GM19193 (cell line): ENCODE data around the gene TFDP2.

ENCODE experiments used
- POLR2A ChIP-seq: IDR thresholded peaks from 4 replicates; pipeline ENCODE4 v1.6.1; 2011; ENCODE audit not compliant: insufficient read depth, insufficient read length; ENCODE audit errors: extremely low read depth

TFDP2 gene

DNA sequence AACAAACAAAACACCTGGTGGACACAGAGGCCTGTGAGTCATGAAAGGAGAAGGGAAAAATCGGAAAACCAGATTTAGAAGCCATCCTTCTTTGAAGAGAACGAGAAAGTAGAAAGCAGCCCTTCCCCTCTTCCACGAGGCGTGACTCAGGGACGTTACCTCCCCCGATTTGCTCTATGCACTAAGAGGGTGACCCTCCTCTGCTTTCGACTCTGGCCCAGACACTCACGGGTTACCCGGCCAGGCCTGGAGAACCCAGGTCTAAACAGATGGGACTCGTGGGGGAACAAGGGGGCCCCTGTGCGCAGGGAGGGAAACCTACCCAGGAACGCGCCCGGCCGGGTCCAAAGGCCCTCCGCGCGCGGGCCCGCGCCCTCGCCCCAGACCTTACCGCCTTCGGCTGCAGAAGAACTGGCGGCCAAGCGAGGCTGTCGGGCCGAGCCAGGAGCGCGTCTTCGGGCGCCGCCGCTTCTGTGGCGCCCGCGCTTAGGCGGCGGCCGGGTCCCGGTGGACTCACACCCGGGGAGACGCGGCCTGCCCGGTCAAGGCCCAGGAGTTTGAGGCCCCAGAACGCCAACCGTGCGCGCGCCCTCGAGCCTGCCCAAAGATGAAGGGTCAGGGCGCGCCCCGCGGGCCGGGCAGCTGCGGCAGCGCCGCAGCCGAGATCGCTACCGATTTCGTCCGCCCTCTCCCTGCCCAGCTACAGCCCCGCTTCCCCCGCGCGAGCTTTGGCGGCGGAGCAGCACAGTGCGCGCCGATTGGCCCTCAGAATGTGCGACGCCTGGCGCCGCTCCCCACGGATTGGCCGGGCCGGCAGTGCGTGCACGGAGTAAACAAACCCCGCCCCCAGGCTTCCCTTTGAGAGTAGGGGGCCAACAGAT lies at the start of gene TFDP2:
Gene TFDP2 (minus strand): TSS at position 753 of the 881 bp plus-strand sequence. CDS start 47,795 bp downstream, outside the sequence.
- peak; percentile 44 for TF ChIP-seq POLR2A

DNA sequence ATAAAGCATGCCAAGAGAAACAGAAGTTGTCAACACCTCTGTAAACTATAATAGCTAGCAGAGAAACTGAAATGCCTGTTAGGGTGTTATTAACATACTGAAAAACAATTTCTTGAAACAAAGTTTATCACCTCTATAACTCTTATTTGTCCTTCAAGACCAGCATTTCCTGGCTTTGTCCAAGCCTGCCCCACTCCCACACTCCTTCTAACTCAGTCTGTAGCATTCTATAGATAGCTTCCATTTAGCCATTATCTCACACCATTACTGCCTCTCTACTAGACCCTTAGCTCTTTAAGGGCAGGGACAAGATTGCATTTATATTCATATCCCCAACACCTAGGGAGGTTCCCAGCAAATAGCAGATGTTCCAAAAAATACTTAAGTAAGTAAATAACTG lies 39.5 kb upstream of the TFDP2 start:
- TF ChIP-seq POLR2A, result no peak

- no peak for TF ChIP-seq POLR2A
Observed at GRCh38 chr3:142180761-142181362, 31.5 kb upstream of the TFDP2 start.

- no peak for TF ChIP-seq POLR2A
Observed at GRCh38 chr3:142175478-142175877, 26.1 kb upstream of the TFDP2 start.

DNA sequence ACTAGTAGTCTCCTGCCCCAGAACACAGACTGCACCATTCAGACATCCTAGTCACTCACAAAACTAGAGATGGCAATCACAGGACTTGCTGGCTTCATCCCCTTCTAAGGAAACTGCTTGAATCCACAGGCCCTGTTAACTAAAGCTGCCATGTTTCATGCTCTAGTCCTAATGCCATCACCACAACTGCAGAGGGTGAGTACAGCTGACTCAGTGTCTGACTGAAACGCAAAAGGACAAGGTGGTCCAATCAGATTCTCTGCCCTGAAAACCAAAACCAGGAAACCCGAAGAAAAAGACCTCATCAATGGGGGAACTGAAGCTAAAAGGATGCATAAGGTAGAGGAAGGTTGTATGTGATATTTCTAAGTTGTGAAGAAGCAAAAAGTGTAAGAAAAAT lies 25.2 kb upstream of the TFDP2 start:
- TF ChIP-seq POLR2A, result no peak

GRCh38 chr3:142168514-142168913 lies 19.2 kb upstream of the TFDP2 start:
- no peak for TF ChIP-seq POLR2A

DNA sequence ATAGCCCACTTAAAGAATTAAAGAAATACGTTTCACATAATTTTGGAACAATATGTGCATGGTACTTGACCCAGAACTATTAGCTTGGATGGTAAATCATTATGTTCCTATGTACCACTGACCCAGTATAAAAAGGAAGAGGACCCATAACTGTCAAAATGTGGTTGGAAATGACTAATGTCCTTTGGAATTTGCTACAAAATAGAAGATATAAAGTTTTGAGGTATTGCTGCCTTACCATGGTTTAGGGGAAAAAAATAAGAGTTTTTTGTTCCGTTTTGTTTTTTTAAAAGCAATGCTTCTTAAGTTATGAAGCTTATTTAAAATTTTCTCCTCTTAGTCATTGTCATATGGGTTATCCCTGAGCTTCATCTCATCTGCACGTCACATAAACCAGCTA lies 15.8 kb upstream of the TFDP2 start:
- TF ChIP-seq POLR2A, result no peak

DNA sequence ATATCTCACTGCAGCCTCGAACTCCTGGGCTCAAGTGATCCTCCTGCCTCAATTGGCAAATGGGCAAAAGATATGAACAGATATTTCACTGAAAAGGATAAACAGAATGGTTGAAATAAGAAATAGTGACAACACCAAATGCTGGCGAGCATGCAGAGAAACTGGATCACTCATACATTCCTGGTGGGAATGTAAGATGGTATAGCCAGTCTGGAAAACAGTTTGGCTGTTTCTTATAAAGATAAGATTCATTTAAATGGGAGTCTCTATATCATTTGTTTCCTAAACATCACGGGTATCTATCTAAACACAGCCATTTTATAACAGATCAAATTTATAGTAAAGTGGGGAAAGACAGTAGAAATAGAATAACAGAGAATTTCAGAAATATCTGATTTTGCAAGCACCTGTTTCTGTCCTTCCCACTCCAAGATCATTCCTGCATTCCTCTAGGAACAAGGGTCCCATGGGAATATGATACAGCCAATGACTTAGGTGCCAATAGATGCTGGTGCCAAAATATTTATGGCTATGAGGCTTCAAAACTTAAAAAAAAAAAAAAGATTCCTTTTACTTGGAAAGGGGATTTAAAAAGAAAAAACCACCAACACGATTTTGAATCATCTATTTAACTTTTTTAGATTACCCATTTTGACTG lies 9.9 kb upstream of the TFDP2 start:
- TF ChIP-seq POLR2A, result no peak

GRCh38 chr3:142154186-142154585 lies 4.8 kb upstream of the TFDP2 start:
- TF ChIP-seq POLR2A, result no peak

DNA sequence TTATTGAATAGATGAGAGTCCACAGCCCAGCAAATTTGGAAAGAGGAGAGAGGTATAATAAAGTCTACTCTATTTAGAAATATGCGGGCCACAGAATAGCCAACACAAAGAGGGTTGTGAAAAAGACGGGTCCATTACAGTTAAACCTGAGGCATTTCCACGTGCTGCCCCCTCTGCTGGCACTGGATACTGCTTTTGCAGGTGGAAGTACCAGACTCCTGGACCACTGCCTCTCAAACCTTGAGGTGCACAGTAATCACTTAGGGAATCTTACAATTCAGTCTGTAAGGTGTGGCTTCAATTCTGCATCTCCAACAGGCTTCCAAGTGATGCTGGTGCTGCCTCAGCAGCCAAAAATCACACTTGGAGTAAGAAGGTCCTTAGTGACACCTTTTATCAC lies 3.0 kb upstream of the TFDP2 start:
- TF ChIP-seq POLR2A, result no peak

DNA sequence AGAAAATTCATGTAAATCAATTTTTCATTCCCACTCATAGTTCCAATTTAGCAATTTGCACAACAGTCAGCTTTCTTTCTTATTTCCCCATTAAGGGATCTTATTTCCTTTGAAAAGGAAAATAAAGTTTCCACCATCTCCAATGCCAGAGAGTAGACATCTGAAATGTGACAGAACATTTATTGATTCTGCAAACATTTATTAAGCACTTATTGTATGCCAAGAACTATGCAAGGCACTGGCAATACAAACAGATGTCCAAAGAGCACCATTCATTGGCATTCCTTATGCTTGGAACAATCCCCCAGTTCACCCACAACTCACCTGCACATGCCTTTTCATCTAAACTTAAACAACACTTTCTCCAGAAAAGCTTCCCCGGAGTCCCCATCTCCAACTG lies 2.5 kb upstream of the TFDP2 start:
- TF ChIP-seq POLR2A, result no peak

DNA sequence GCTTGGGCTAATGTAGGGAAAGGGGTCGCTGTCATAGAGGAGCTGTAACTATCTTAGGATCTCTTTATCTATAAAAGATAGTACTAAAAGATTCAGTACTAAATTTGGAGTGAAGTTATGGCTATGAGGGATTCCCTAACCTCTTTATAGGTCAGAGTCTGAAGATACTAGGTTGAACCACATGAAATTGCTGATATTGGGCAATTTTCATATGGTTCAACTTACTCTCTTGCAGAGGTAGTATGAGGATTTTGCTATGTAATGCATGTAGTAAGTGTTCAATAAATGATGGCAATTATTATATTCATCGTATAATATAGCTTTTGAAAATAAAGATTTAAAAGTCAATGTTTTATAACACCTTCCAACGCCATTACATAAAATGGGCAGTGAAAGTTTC lies 1.9 kb upstream of the TFDP2 start:
- TF ChIP-seq POLR2A, result no peak

GRCh38 chr3:142150271-142150670 lies 927 bp upstream of the TFDP2 start:
- no peak for TF ChIP-seq POLR2A

- no peak for TF ChIP-seq POLR2A
Observed at GRCh38 chr3:142149673-142149992, 289 bp upstream of the TFDP2 start.

- no peak for TF ChIP-seq POLR2A
Observed at GRCh38 chr3:142148044-142148791, 1.1 kb downstream of the TFDP2 start.
